ENCODE measurements around the gene SLC35G6. TPM values are rescaled to one million over a fixed set of nuclear protein-coding genes. Genes with fewer than 3 reads are reported as not detected.

SLC35G6 gene
- total and polyA plus RNA-seq, 2 of the 13 experiments (the other 11 are each of a cell fraction or from before 2014, with no cell fraction given) = 0.07 TPM; not detected in 1

DNA sequence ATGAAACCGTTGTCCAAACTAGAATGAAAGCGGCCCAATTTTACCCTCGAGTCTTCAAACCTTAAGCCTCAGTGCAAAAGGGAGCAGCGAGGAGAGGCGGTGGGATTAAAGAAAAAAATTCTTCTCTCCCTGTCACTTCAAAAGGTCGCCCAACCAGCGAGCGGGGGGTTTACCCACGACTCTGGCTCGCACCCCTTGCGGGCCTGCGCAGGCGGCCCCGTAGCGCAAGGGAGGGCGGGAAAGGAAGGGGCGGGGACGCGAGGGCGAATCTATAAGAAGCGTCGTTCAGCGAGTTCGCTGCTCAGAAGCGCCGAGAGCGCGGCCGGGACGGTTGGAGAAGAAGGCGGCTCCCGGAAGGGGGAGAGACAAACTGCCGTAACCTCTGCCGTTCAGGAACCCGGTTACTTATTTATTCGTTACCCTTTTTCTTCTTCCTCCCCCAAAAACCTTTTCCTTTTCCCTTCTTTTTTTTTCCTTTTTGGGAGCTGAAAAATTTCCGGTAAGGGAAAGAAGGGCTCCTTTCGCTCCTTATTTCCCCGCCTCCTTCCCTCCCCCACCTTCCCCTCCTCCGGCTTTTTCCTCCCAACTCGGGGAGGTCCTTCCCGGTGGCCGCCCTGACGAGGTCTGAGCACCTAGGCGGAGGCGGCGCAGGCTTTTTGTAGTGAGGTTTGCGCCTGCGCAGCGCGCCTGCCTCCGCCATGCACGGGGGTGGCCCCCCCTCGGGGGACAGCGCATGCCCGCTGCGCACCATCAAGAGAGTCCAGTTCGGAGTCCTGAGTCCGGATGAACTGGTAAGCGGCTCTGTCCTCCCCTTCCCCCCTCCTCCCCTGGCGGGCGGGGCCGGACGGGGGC is 3.0 kb downstream of the SLC35G6 start, which contains the start of gene POLR2A (continued):
- TF ChIP-seq ZNF264 (CRISPR knock-in tag; IDR thresholded peaks at IDR 0.05) (peak; percentile 64; the same call in 1 of the 2 replicates), YEATS2 (CRISPR knock-in tag; IDR thresholded peaks at IDR 0.05; ENCODE audit: borderline replicate concordance) (peak; percentile 72; the same call in 1 of the 2 replicates), POLR2AphosphoS2 (IDR thresholded peaks at IDR 0.05; ENCODE audit: low read depth, low read length) (peak; percentile 97), ZNF713 (CRISPR knock-in tag; IDR thresholded peaks at IDR 0.05) (no peak), SRSF4 (IDR thresholded peaks at IDR 0.05; ENCODE audit: low read depth, low read length, poor library complexity, severe bottlenecking) (no peak), ZNF770 (CRISPR knock-in tag; IDR thresholded peaks at IDR 0.05) (peak; percentile 59), ZNF790 (CRISPR knock-in tag; IDR thresholded peaks at IDR 0.05; ENCODE audit: borderline replicate concordance) (0 out of 2 replicates have a peak, but pooled peaks have one; percentile 29), DR1 (CRISPR knock-in tag; IDR thresholded peaks at IDR 0.05) (peak; percentile 98), MEIS1 (CRISPR knock-in tag; IDR thresholded peaks at IDR 0.05; ENCODE audit: borderline replicate concordance) (no peak), ZNF292 (CRISPR knock-in tag; IDR thresholded peaks at IDR 0.05; ENCODE audit: borderline replicate concordance, low read depth) (peak; percentile 76), ZNF124 (CRISPR knock-in tag; IDR thresholded peaks at IDR 0.05) (peak; percentile 86), ZNF740 (CRISPR knock-in tag; IDR thresholded peaks at IDR 0.05) (peak; percentile 93), SPEN (CRISPR knock-in tag; IDR thresholded peaks at IDR 0.05; ENCODE audit: low read depth) (peak; percentile 37; the same call in 1 of the 2 replicates), SNRNP70 (IDR thresholded peaks at IDR 0.05; ENCODE audit: low read depth, low read length) (no peak), MAFG (CRISPR knock-in tag; IDR thresholded peaks at IDR 0.05) (no peak), MAFK (conservative IDR thresholded peaks at IDR 0.05 in 1 of 2, IDR thresholded peaks at IDR 0.05 in 1 of 2; ENCODE audit: low read length in 2 of 2) (no peak), SAP130 (CRISPR knock-in tag; IDR thresholded peaks at IDR 0.05; ENCODE audit: low read depth) (peak; percentile 88), MTA1 (CRISPR knock-in tag; IDR thresholded peaks at IDR 0.05; ENCODE audit: borderline replicate concordance) (peak; percentile 65), ZKSCAN5 (CRISPR knock-in tag; IDR thresholded peaks at IDR 0.05) (no peak), ZNF768 (CRISPR knock-in tag; IDR thresholded peaks at IDR 0.05) (peak; percentile 69; the same call in 1 of the 2 replicates), ZMAT5 (CRISPR knock-in tag; IDR thresholded peaks at IDR 0.05; ENCODE audit: borderline replicate concordance, low read depth) (no peak), ZFP36L2 (CRISPR knock-in tag; IDR thresholded peaks at IDR 0.05) (peak; percentile 87)
- TF ChIP-seq, protein P1, sequence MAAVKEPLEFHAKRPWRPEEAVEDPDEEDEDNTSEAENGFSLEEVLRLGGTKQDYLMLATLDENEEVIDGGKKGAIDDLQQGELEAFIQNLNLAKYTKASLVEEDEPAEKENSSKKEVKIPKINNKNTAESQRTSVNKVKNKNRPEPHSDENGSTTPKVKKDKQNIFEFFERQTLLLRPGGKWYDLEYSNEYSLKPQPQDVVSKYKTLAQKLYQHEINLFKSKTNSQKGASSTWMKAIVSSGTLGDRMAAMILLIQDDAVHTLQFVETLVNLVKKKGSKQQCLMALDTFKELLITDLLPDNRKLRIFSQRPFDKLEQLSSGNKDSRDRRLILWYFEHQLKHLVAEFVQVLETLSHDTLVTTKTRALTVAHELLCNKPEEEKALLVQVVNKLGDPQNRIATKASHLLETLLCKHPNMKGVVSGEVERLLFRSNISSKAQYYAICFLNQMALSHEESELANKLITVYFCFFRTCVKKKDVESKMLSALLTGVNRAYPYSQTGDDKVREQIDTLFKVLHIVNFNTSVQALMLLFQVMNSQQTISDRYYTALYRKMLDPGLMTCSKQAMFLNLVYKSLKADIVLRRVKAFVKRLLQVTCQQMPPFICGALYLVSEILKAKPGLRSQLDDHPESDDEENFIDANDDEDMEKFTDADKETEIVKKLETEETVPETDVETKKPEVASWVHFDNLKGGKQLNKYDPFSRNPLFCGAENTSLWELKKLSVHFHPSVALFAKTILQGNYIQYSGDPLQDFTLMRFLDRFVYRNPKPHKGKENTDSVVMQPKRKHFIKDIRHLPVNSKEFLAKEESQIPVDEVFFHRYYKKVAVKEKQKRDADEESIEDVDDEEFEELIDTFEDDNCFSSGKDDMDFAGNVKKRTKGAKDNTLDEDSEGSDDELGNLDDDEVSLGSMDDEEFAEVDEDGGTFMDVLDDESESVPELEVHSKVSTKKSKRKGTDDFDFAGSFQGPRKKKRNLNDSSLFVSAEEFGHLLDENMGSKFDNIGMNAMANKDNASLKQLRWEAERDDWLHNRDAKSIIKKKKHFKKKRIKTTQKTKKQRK (IDR thresholded peaks at IDR 0.05; ENCODE audit: low read length) = no peak

Data from HepG2 (cell line).